Adrenal gland (tissue), 12 donors: ENCODE data around the gene ABHD11. TPM values are rescaled to one million over a fixed set of nuclear protein-coding genes. Genes with fewer than 3 reads are reported as not detected.

Source experiments
- DNase-seq, 7 donors: peaks; one replicate each; pipeline ENCODE4 v3.0.0-alpha.2; 2019 to 2020
- H3K27ac ChIP-seq, 5 donors: fragments of 200-600 bp; sonication (generic) in 4 of 5; 1 replicate in 3 of 5; 2 replicates in 2 of 5; pipeline versions ENCODE4 v1.5.1 to v1.8.0; 2016 to 2020; ENCODE audit warnings: mild to moderate bottlenecking in 1 of 5
- H3K27me3 ChIP-seq: fragments of 200-600 bp; 2 replicates; pipeline ENCODE4 v1.8.0; 2021
- H3K36me3 ChIP-seq, 2 donors: fragments of 200-600 bp; replicated peaks in 1 of 2; 1 replicate in 1 of 2; 2 replicates in 1 of 2; pipeline versions ENCODE4 v1.5.1 to v1.8.0; 2018 to 2022
- H3K4me1 ChIP-seq, 2 donors: fragments of 200-600 bp; replicated peaks in 1 of 2; 1 replicate in 1 of 2; 2 replicates in 1 of 2; pipeline versions ENCODE4 v1.5.1 to v1.8.0; 2018 to 2021
- H3K4me3 ChIP-seq, 4 donors: fragments of 200-600 bp; sonication (generic) in 3 of 4; one replicate each; pipeline ENCODE4 v1.5.1; 2016 to 2018
- H3K9me3 ChIP-seq, 3 donors: fragments of 200-600 bp; sonication (generic) in 1 of 3; replicated peaks in 1 of 3; 1 replicate in 2 of 3; 2 replicates in 1 of 3; pipeline versions ENCODE4 v1.5.1 to v1.8.0; 2016 to 2021
- CTCF ChIP-seq, 6 experiments: fragments of 450-650 bp in 4 of 6; fragments of 200-600 bp in 2 of 6; sonication (generic) in 1 of 6; IDR thresholded peaks; 1 replicate in 5 of 6; 2 replicates in 1 of 6; pipeline versions ENCODE4 v1.5.1 to v1.8.0; 2016 to 2021; ENCODE audit warnings: antibody characterized with exemption in 6 of 6, mild to moderate bottlenecking in 2 of 6, moderate library complexity in 1 of 6
- POLR2A ChIP-seq, 2 donors: fragments of 450-650 bp; IDR thresholded peaks; one replicate each; pipeline ENCODE4 v1.6.1; 2017; ENCODE audit warnings: antibody characterized with exemption in 2 of 2, mild to moderate bottlenecking in 2 of 2, moderate library complexity in 1 of 2
- WGBS, 4 donors: extraction: QIAGEN DNeasy Blood & Tissue Kit in 2 of 4; methylation state at CpG; one replicate each; pipeline versions ENCODE4 v1.1.5 to v1.1.7; 2013 to 2017; 5-methylcytosine and 5-hydroxymethylcytosine counted together
- intact Hi-C, 2 donors: fragments of 100-400 bp; cut with DNase I; formaldehyde crosslinking; loops; one replicate each; pipeline versions ENCODE4 v1.14.1 to v1.15.0; 2022 to 2023
- polyA plus RNA-seq, 3 donors: library from polyadenylated mRNA; stranded (reverse); fragments of 200-250 nt in 2 of 3; fragments of 350-450 nt in 1 of 3; fragmentation: Illumina TruSeq in 1 of 3; extraction: RNeasy Lipid Tissue Mini Kit (QIAGEN cat#74804) in 1 of 3; gene quantifications; one replicate each; pipeline ENCODE4 v1.2.3, GENCODE V29; 2013 to 2014
- total RNA-seq, 9 donors: library from RNA; depleted of rRNA in 4 of 9; stranded (reverse); fragments of >200 nt in 4 of 9; fragments of 120-200 nt in 1 of 9; fragmentation: NEBNext Ultra II Directional in 1 of 9; extraction: Animal tissue kit (Norgen Biotek cat#: 25700) in 1 of 9; gene quantifications; one replicate each; pipeline versions ENCODE4 v1.1.0 to v1.2.4, GENCODE V29; 2013 to 2023
- donor health status: healthy with polysubstance abuse.
- donor health status: Bipolar disorder and iron deficiency.
- donor health status: DM: yes; HTN: yes; CAD: no.
- donor health status: DM: no; HTN: no; CAD: no.
- donor health status: DM: no; HTN: no; CAD: no.
- donor health status: DM: yes; HTN: yes; CAD: no.

The ABHD11 gene
- total and polyA plus RNA-seq, 12 donors: 13.0 to 41.6 (median 18.4) TPM

GRCh38 chr7:73702226-73702625 lies 36.4 kb downstream of the ABHD11 start:
- H3K27ac ChIP-seq: no peak overlapping the region
- no peak for DNase-seq
- TF ChIP-seq CTCF (IDR thresholded peaks at IDR 0.05): no peak
- no peak for TF ChIP-seq POLR2A (IDR thresholded peaks at IDR 0.05)
- WGBS, 4 donors: 86 to 92% (median 87%) methylated on average over 7 to 8 of the region's 8 CpGs
- H3K36me3 ChIP-seq: peaks cover 0 to 26% of the 10 kb centered on the region in 2 donors
- no peaks in the 10 kb centered on the region for H3K27me3 ChIP-seq
- H3K4me3 ChIP-seq: no peak overlapping the region
- no peaks in the 10 kb centered on the region for H3K9me3 ChIP-seq
- H3K4me1 ChIP-seq: no peaks in the 10 kb centered on the region
- intact Hi-C loops: no loop called here

DNA sequence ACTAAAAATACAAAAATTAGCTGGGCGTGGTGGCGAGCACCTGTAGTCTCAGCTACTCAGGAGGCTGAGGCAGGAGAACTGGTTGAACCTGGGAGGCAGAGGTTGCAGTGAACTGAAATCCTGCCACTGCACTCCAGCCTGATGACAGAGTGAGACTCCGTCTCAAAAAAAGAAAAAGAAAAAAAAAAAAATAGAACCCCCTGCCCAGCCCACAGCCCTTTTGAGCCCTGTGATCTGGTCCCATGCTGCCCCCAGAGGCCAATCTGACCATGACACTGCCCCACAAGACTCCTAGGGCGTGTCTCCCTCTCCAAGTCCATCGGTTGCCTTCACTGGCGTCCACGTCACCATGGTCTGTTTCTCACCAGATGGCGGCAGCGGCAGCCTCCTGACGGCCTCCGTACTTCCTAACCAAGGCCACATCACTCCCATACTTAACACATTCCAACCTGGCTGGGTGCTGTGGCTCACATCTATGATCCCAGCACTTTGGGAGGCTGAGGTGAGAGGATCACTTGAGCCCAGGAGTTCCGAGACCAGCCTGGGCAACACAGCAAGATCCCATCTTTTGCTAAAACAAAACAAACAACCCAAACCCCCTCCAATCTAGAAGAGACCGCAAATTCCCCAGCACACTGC lies 37.1 kb downstream of the ABHD11 start:
- TF ChIP-seq POLR2A (IDR thresholded peaks at IDR 0.05) (no peak), CTCF (IDR thresholded peaks at IDR 0.05) (peak; percentile 16 to 63 (median 50))
- WGBS, 4 donors: 62 to 68% (median 65%) methylated on average over 11 to 13 of the region's 13 CpGs
- peak in 6 of 7 donors; percentile 48 to 81 (median 60) for DNase-seq
- Histone ChIP-seq H3K36me3 (peaks cover 0 to 28% of the 10 kb centered on the region in 2 donors), H3K27me3 (no peaks in the 10 kb centered on the region), H3K4me3 (no peak overlapping the region), H3K4me1 (no peaks in the 10 kb centered on the region), H3K27ac (no peak overlapping the region), H3K9me3 (no peaks in the 10 kb centered on the region)
- intact Hi-C loops: no loop called here

- Histone ChIP-seq H3K36me3 (peaks cover 0 to 36% of the 10 kb centered on the region in 2 donors), H3K27ac (no peak overlapping the region), H3K4me3 (no peak overlapping the region), H3K9me3 (no peaks in the 10 kb centered on the region), H3K27me3 (no peaks in the 10 kb centered on the region), H3K4me1 (no peaks in the 10 kb centered on the region)
- DNase-seq: no peak
- 87 to 93% (median 90%) methylated on average over 6 to 15 of the region's 15 CpGs for WGBS, 4 donors
- intact Hi-C loops: no loop called here
- TF ChIP-seq POLR2A (IDR thresholded peaks at IDR 0.05): no peak
- no peak for TF ChIP-seq CTCF (IDR thresholded peaks at IDR 0.05)
Observed at GRCh38 chr7:73700581-73701134, 37.9 kb downstream of the ABHD11 start.

DNA sequence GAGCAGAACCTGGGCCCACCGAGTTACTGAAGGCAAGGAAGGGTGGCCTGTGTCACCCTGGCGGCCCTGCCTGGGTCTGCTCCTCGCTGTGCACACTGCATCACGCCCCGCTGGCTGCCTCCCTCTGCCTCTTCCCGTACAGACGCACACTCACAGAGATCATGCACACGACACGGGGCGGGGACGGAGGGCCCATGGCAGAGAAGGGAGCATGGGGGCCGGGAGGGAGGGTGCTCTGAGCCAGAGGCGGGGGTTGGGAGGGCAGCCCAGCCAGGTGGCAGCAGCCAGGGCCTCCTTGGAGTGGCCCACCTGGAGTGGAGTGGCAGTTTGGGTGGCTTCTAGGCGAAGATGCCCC lies 38.6 kb downstream of the ABHD11 start:
- no peak for DNase-seq
- H3K36me3 ChIP-seq: peaks cover 0 to 42% of the 10 kb centered on the region in 2 donors
- H3K4me1 ChIP-seq: no peaks in the 10 kb centered on the region
- H3K4me3 ChIP-seq: no peak overlapping the region
- intact Hi-C loops: no loop called here
- no peaks in the 10 kb centered on the region for H3K27me3 ChIP-seq
- no peak overlapping the region for H3K27ac ChIP-seq
- 86 to 97% (median 89%) methylated on average over 6 to 14 of the region's 14 CpGs for WGBS, 4 donors
- no peak for TF ChIP-seq CTCF (IDR thresholded peaks at IDR 0.05)
- no peak for TF ChIP-seq POLR2A (IDR thresholded peaks at IDR 0.05)
- no peaks in the 10 kb centered on the region for H3K9me3 ChIP-seq
